Measurements from ENCODE around the gene TK2.

TK2 gene

GRCh38 chr16:66521252-66521713 lies 28.6 kb downstream of the TK2 start (continued):
- TF ChIP-seq SNAI2 (CRISPR knock-in tag; IDR thresholded peaks at IDR 0.05), result no peak
- TF ChIP-seq ZFP3 (CRISPR knock-in tag; IDR thresholded peaks at IDR 0.05), result no peak
- TF ChIP-seq OSR1 (CRISPR knock-in tag; IDR thresholded peaks at IDR 0.05), result no peak
- TF ChIP-seq ESRRG (CRISPR knock-in tag; IDR thresholded peaks at IDR 0.05), result no peak
- TF ChIP-seq BACH2 (CRISPR knock-in tag; IDR thresholded peaks at IDR 0.05; ENCODE audit: borderline replicate concordance), result no peak
- TF ChIP-seq ZNF8 (CRISPR knock-in tag; IDR thresholded peaks at IDR 0.05), result no peak
- no peak for TF ChIP-seq TCF4 (CRISPR knock-in tag; IDR thresholded peaks at IDR 0.05; ENCODE audit: borderline replicate concordance)
- TF ChIP-seq, protein P1, sequence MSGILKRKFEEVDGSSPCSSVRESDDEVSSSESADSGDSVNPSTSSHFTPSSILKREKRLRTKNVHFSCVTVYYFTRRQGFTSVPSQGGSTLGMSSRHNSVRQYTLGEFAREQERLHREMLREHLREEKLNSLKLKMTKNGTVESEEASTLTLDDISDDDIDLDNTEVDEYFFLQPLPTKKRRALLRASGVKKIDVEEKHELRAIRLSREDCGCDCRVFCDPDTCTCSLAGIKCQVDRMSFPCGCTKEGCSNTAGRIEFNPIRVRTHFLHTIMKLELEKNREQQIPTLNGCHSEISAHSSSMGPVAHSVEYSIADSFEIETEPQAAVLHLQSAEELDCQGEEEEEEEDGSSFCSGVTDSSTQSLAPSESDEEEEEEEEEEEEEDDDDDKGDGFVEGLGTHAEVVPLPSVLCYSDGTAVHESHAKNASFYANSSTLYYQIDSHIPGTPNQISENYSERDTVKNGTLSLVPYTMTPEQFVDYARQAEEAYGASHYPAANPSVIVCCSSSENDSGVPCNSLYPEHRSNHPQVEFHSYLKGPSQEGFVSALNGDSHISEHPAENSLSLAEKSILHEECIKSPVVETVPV (CRISPR knock-in tag; IDR thresholded peaks at IDR 0.05), result no peak
- TF ChIP-seq ARNTL (CRISPR knock-in tag; IDR thresholded peaks at IDR 0.05; ENCODE audit: borderline replicate concordance, low read depth), result no peak
- TF ChIP-seq ISL1 (CRISPR knock-in tag; IDR thresholded peaks at IDR 0.05), result no peak

DNA sequence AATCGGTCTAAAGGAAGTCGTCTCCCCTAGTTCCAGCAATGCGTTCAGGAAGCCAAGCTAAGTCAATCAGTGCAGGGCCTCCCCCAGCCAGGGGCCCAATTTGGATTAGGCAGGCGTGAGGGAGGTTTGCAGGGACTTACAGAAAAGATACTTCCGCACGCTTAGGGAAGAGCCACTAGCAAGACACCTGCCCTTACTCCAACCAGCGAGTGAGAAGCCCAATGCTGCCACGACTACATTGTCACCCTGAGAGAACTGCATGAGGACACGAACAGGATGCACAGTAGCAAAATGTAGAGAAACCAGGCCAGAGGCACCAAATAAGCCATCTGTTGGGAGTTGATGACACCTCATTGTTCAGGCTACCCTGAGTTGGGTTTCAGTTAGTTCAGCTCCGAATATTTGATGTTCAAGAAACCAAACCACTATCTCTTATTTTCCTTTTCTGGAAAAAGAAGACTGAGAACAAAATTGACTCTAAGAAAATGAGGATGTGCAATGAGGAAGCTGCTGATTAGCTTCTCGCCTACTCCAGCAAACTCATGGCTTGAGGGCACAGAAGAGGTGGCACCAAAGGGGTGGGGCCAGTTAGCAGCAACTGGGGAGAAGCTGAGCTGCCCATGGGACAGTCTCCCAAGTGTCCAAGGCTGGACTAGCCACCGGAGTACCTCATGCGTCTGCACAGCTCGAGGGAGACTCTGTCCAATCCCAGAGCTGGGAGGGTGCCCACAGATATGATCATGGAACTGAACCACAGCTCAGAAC lies 29.3 kb downstream of the TK2 start:
- TF ChIP-seq, protein P2, sequence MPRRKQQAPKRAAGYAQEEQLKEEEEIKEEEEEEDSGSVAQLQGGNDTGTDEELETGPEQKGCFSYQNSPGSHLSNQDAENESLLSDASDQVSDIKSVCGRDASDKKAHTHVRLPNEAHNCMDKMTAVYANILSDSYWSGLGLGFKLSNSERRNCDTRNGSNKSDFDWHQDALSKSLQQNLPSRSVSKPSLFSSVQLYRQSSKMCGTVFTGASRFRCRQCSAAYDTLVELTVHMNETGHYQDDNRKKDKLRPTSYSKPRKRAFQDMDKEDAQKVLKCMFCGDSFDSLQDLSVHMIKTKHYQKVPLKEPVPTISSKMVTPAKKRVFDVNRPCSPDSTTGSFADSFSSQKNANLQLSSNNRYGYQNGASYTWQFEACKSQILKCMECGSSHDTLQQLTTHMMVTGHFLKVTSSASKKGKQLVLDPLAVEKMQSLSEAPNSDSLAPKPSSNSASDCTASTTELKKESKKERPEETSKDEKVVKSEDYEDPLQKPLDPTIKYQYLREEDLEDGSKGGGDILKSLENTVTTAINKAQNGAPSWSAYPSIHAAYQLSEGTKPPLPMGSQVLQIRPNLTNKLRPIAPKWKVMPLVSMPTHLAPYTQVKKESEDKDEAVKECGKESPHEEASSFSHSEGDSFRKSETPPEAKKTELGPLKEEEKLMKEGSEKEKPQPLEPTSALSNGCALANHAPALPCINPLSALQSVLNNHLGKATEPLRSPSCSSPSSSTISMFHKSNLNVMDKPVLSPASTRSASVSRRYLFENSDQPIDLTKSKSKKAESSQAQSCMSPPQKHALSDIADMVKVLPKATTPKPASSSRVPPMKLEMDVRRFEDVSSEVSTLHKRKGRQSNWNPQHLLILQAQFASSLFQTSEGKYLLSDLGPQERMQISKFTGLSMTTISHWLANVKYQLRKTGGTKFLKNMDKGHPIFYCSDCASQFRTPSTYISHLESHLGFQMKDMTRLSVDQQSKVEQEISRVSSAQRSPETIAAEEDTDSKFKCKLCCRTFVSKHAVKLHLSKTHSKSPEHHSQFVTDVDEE (CRISPR knock-in tag; IDR thresholded peaks at IDR 0.05), result no peak
- ATAC-seq, result no peak

- no peak for ATAC-seq
- TF ChIP-seq TOX (CRISPR knock-in tag; IDR thresholded peaks at IDR 0.05; ENCODE audit: borderline replicate concordance) (no peak), TCF4 (CRISPR knock-in tag; IDR thresholded peaks at IDR 0.05; ENCODE audit: borderline replicate concordance) (no peak), PPARA (CRISPR knock-in tag; IDR thresholded peaks at IDR 0.05; ENCODE audit: borderline replicate concordance) (no peak)
Observed at GRCh38 chr16:66519482-66520373, 30.2 kb downstream of the TK2 start.

GRCh38 chr16:66517586-66518263 lies 32.2 kb downstream of the TK2 start:
- TF ChIP-seq ISL1 (CRISPR knock-in tag; IDR thresholded peaks at IDR 0.05) (no peak), OSR1 (CRISPR knock-in tag; IDR thresholded peaks at IDR 0.05) (no peak), ZFP30 (CRISPR knock-in tag; IDR thresholded peaks at IDR 0.05) (no peak), GLIS3 (CRISPR knock-in tag; IDR thresholded peaks at IDR 0.05) (no peak), ZNF70 (CRISPR knock-in tag; IDR thresholded peaks at IDR 0.05) (no peak), PATZ1 (CRISPR knock-in tag; IDR thresholded peaks at IDR 0.05; ENCODE audit: borderline replicate concordance) (no peak), ZC3H10 (CRISPR knock-in tag; IDR thresholded peaks at IDR 0.05) (no peak), ZNF565 (CRISPR knock-in tag; conservative IDR thresholded peaks at IDR 0.05; ENCODE audit: low read depth) (no peak)
- TF ChIP-seq, protein P2 (CRISPR knock-in tag; IDR thresholded peaks at IDR 0.05), result no peak
- TF ChIP-seq, protein P3, sequence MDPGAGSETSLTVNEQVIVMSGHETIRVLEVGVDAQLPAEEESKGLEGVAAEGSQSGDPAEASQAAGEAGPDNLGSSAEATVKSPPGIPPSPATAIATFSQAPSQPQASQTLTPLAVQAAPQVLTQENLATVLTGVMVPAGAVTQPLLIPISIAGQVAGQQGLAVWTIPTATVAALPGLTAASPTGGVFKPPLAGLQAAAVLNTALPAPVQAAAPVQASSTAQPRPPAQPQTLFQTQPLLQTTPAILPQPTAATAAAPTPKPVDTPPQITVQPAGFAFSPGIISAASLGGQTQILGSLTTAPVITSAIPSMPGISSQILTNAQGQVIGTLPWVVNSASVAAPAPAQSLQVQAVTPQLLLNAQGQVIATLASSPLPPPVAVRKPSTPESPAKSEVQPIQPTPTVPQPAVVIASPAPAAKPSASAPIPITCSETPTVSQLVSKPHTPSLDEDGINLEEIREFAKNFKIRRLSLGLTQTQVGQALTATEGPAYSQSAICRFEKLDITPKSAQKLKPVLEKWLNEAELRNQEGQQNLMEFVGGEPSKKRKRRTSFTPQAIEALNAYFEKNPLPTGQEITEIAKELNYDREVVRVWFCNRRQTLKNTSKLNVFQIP (CRISPR knock-in tag; IDR thresholded peaks at IDR 0.05; ENCODE audit: borderline replicate concordance, low read depth), result no peak
- TF ChIP-seq, protein P1 (CRISPR knock-in tag; IDR thresholded peaks at IDR 0.05), result no peak
- no peak for ATAC-seq

Measured in SK-N-SH treated with all-trans-retinoic acid at 6 μM for 48 hours (cell line).